Glomerular visceral epithelial cell (primary cell): ENCODE results near the gene TSPY8.
"Not testable (repeated sequence)": the region's sequence is repeated elsewhere in the genome, so short reads cannot be mapped to it uniquely, and the experiment has no call there.

ENCODE experiments used
- DNase-seq: peaks from one replicate; pipeline ENCODE4 v3.0.0-alpha.2; 2016; ENCODE audit errors: extremely low spot score

The TSPY8 gene

DNA sequence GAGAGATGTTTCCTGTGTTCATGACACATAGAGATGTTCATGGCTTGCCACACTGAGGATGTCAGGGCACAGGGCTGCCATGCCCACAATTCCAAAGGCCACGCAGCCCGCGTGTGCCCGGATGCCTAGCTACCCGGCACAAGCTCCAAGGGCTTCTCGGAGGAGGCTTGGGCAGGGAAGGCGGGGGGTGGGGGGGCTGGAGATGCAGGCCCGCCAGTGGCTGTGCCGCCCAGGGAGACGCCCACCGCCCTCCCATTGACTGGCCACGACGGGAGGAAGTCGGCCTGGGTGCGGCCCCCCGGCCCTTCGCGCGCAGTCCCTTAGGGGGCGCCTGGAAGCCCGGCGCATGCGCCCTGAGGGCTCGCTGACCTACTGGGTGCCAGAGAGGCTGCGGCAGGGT lies at the start of gene TSPY8:
Gene TSPY8, plus strand, starts transcription at position 301 of the 400 bp plus-strand sequence. Its CDS starts 46 bp downstream, at position 347.
- not testable (repeated sequence) for DNase-seq

DNA sequence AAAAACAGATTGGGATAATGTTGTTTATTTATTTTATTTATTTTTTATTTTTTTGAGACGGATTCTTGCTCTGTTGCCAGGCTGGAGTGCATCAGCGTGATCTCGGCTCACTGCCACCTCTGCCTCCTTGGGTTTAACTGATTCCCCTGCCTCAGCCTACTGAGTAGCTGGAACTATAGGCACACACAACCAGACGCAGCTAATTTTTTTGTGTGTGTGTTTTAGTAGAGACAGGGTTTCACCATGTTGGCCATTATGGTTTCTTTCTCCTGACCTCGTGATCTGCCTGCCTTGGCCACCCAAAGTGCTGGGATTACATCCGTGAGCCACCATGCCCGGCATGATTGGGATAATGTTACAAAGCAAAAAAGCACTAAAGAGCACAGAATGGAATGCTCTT lies 36.6 kb upstream of the TSPY8 start:
- DNase-seq, result no peak

- not testable (repeated sequence) for DNase-seq
These were observed 20.4 kb upstream of the TSPY8 start, which contains the start of gene TSPY4 for GRCh38 chrY:9337164-9337563. Gene TSPY4, plus strand, starts transcription at chrY:9337464. Its CDS starts 46 bp downstream, at chrY:9337510.

- DNase-seq, result not testable (repeated sequence)
These were observed 38.9 kb downstream of the TSPY8 start for GRCh38 chrY:9396527-9396926.

DNA sequence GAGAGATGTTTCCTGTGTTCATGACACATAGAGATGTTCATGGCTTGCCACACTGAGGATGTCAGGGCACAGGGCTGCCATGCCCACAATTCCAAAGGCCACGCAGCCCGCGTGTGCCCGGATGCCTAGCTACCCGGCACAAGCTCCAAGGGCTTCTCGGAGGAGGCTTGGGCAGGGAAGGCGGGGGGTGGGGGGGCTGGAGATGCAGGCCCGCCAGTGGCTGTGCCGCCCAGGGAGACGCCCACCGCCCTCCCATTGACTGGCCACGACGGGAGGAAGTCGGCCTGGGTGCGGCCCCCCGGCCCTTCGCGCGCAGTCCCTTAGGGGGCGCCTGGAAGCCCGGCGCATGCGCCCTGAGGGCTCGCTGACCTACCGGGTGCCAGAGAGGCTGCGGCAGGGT lies 40.5 kb downstream of the TSPY8 start, which contains the start of gene TSPY3:
Gene TSPY3, plus strand, starts transcription at position 301 of the 400 bp plus-strand sequence. Its CDS starts 46 bp downstream, at position 347.
- DNase-seq, result not testable (repeated sequence)
